GM12865 (cell line): Measurements from ENCODE around the gene FBXO4.

ENCODE experiments used
- DNase-seq: peaks from one replicate; pipeline ENCODE4 v3.0.0; 2010; ENCODE audit warnings: low read depth
- H3K4me3 ChIP-seq: 2 replicates; pipeline ENCODE4 v1.5.1; 2011; ENCODE audit warnings: mild to moderate bottlenecking, low read depth, low read length, control low read depth
- CTCF ChIP-seq: IDR thresholded peaks from 2 replicates; pipeline ENCODE4 v1.5.1; 2011; ENCODE audit warnings: low read length, control low read depth, low read depth, inconsistent platforms; ENCODE audit not compliant: insufficient read depth; ENCODE audit errors: missing control alignments

FBXO4 gene

DNA sequence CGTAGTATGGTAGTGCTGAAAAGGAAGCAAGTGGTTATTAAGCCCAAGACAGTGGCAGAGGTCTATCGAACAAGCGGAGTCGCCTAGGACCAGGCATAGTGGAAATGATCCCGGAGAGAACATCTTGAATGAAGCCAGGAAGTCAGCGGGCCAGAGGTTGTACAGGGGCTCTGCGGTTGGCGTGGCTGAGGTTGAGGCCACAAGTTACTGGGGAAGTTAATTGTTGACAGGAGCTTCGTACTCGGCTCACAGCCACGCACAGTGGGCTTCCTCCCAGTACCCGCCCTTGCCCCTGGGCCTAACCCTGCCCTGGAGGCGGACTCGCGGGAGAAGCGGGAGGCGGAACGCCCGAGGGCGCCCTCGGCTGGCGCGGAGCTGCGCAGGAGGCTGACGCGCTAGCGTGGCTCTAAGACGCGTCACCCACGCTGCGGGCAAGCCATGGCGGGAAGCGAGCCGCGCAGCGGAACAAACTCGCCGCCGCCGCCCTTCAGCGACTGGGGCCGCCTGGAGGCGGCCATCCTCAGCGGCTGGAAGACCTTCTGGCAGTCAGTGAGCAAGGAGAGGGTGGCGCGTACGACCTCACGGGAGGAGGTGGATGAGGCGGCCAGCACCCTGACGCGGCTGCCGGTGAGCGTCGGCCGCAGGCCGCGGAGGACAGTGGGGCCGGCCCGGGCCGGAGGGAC is at the start of gene FBXO4:
Gene FBXO4, plus strand, starts transcription at position 410 of the 683 bp plus-strand sequence. Its CDS starts 29 bp downstream, at position 439.
- H3K4me3 ChIP-seq, result peak within 1 kb of the TSS; percentile 99
- DNase-seq, result peak; percentile 93
- peak; percentile 68 for TF ChIP-seq CTCF

DNA sequence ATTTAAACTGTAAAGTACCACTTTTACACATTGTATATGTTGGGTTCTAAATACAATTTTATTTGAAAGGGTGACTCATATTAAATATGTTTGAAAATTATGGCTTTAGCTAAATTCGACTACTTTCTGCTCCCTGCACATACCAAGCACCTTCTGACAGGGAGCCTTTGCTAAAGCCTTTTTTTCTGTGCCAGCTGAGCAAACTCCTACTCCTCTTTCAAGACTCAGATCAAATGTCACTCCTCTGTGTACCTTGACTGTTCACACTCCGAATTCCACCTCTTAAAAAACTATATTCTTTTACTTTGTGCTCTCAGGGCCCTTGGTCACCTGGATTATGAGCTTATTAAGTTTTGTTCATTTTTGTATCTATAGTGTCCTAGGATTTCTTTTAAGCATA is 48.4 kb upstream of the FBXO4 start:
- no peak for DNase-seq
- no peak for TF ChIP-seq CTCF
- H3K4me3 ChIP-seq, result no peak overlapping the region

DNA sequence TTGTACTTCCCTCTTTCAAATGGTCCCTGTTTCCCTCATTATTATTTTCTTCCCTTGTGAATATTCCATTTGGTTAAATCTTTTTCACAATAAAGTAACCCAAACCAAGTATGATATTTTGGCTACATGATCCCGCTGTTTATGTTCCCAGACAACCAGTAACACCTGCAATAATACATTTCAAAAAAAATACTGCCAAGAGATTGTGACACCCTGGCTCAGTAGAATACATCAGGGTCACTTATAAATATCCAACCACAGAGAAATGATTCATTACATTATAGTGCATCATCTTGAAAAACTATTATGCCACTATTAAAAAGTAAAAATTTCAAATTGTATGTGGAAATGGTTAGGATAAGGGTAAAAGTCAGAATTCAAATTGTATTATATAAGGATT is 47.7 kb upstream of the FBXO4 start:
- no peak for TF ChIP-seq CTCF
- no peak for DNase-seq
- no peak overlapping the region for H3K4me3 ChIP-seq

DNA sequence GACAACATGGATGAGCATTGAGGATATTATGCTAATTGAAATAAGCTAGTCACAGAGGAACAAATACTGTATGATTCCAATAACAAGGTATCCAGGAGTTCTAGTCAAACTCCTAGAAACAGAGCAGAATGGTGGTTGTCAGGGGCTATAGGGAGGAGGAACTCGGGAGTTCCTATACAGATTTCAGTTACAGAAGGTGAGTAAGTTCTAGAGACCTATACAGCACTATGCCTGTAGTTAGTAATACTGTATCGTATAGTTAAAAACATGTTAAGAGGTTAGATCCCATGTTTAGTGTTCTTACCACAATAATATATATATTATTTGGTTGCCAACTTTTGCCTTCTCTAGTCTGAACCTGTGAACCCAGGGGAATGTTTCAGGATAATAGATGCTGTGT is 46.9 kb upstream of the FBXO4 start:
- DNase-seq, result no peak
- TF ChIP-seq CTCF, result no peak
- no peak overlapping the region for H3K4me3 ChIP-seq

- H3K4me3 ChIP-seq, result no peak overlapping the region
- no peak for TF ChIP-seq CTCF
- no peak for DNase-seq
Observed at GRCh38 chr5:41878643-41879478, 46.2 kb upstream of the FBXO4 start.

DNA sequence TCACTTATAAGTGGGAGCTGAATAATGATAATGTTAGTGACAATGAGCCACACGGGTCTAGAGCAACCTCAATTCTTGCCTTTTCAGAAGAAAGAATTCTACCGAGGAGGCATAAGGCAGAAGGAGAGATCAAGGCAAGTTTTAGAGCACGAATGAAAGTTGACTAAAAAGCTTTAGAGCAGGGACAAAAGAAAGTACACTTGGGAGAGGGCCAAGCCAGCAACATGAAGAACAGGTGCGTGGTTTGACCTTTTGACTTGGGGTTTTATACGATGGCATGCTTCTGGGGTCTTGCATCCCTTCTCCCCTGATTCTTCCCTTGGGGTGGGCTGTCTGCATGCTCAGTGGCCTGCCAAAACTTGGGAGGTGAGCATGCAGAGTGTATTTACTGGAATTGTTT is 42.3 kb upstream of the FBXO4 start:
- no peak overlapping the region for H3K4me3 ChIP-seq
- no peak for DNase-seq
- no peak for TF ChIP-seq CTCF
